Right atrium auricular region (tissue), 2 donors: Measurements from ENCODE around the gene SURF2. TPM values are rescaled to one million over a fixed set of nuclear protein-coding genes. Genes with fewer than 3 reads are reported as not detected.

Experiments used
- DNase-seq: peaks from one replicate; pipeline ENCODE4 v3.0.0-alpha.2; 2019; ENCODE audit warnings: low spot score
- H3K27ac ChIP-seq, 2 donors: fragments of 200-600 bp; sonication (generic); 1 replicate in 1 of 2; 2 replicates in 1 of 2; pipeline ENCODE4 v1.5.1; 2016 to 2019
- H3K27me3 ChIP-seq, 2 donors: fragments of 200-600 bp; sonication (generic); one replicate each; pipeline versions ENCODE4 v1.5.1 to v1.6.0; 2017 to 2019
- H3K36me3 ChIP-seq: fragments of 200-600 bp; sonication (generic); one replicate; pipeline ENCODE4 v1.5.1; 2016
- H3K4me1 ChIP-seq, 2 donors: fragments of 200-600 bp; sonication (generic); one replicate each; pipeline versions ENCODE4 v1.5.1 to v1.6.0; 2017 to 2019
- H3K4me3 ChIP-seq, 2 donors: fragments of 200-600 bp; sonication (generic); 1 replicate in 1 of 2; 2 replicates in 1 of 2; pipeline ENCODE4 v1.5.1; 2017 to 2019; ENCODE audit warnings: mild to moderate bottlenecking in 1 of 2, moderate library complexity in 1 of 2
- H3K9me3 ChIP-seq, 2 donors: fragments of 200-600 bp; sonication (generic); one replicate each; pipeline ENCODE4 v1.5.1; 2019
- total RNA-seq, 2 donors: library from RNA; depleted of rRNA; stranded (reverse); fragments of >200 nt; gene quantifications; one replicate each; pipeline ENCODE4 v1.1.0, GENCODE V29; 2016
- TF ChIP-seq, protein P1 (sequence below), 2 donors: fragments of 200-600 bp; sonication (generic); IDR thresholded peaks; one replicate each; pipeline ENCODE4 v1.5.1; 2019; ENCODE audit warnings: antibody characterized with exemption in 2 of 2

Gene SURF2
- total RNA-seq, 2 donors from 2014 or later = 18.1 to 45.9 TPM

DNA sequence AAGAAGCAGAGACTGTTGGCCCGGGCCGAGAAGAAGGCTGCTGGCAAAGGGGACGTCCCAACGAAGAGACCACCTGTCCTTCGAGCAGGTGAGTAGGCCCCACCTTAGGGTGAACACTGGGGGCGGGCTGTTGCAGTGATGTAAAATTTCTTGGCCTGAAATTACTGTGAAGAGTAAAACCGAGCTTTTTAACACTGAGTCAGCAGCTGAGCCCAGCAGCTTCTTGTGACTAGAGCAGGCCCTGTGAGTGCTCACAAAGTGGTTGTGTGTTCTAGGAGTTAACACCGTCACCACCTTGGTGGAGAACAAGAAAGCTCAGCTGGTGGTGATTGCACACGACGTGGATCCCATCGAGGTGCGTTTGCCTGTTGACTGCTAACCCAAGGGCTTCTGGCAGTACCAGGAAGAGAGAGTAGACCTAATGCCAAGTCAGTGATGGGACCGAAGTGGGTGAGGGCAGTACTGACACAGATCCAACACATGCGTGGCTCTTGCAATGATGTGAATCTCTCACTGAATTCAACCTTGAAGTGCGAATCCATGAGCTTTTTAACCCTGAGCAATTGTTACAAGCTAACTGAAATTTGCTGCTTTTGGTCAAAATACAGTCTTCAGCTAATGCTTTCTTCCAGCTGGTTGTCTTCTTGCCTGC is 6.3 kb upstream of the SURF2 start:
- H3K4me3 ChIP-seq = no peak overlapping the region
- no peak overlapping the region for H3K27ac ChIP-seq
- H3K27me3 ChIP-seq = no peaks in the 10 kb centered on the region
- TF ChIP-seq, protein P1, sequence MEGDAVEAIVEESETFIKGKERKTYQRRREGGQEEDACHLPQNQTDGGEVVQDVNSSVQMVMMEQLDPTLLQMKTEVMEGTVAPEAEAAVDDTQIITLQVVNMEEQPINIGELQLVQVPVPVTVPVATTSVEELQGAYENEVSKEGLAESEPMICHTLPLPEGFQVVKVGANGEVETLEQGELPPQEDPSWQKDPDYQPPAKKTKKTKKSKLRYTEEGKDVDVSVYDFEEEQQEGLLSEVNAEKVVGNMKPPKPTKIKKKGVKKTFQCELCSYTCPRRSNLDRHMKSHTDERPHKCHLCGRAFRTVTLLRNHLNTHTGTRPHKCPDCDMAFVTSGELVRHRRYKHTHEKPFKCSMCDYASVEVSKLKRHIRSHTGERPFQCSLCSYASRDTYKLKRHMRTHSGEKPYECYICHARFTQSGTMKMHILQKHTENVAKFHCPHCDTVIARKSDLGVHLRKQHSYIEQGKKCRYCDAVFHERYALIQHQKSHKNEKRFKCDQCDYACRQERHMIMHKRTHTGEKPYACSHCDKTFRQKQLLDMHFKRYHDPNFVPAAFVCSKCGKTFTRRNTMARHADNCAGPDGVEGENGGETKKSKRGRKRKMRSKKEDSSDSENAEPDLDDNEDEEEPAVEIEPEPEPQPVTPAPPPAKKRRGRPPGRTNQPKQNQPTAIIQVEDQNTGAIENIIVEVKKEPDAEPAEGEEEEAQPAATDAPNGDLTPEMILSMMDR (IDR thresholded peaks at IDR 0.05) = no peak
- H3K9me3 ChIP-seq = no peaks in the 10 kb centered on the region
- H3K36me3 ChIP-seq = peaks cover 45% of the 10 kb centered on the region
- H3K4me1 ChIP-seq = peaks cover 0 to 32% of the 10 kb centered on the region in 2 donors
- DNase-seq = no peak

DNA sequence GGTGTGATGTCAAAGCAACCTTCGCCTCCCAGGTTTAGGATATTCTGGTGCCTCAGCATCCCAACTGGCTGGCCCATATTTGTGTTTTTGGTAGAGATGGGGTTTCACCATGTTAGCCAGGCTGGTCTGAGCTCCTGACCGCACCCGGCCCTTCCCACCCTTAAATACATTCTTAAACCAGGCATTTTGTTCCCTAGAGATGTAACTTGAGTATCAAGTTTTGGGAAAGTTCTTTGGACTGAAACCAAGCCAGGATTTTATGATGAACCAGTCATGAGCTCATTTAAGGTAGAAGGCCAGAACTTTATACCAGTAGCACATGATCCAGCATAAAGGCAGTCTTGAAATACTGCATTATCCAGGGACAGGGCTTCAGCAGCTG is 4.8 kb upstream of the SURF2 start:
- no peak overlapping the region for H3K27ac ChIP-seq
- H3K9me3 ChIP-seq = no peaks in the 10 kb centered on the region
- no peak overlapping the region for H3K4me3 ChIP-seq
- peaks cover 0 to 35% of the 10 kb centered on the region in 2 donors for H3K4me1 ChIP-seq
- TF ChIP-seq, protein P1 (IDR thresholded peaks at IDR 0.05) = no peak
- peaks cover 44% of the 10 kb centered on the region for H3K36me3 ChIP-seq
- no peaks in the 10 kb centered on the region for H3K27me3 ChIP-seq
- DNase-seq = no peak

DNA sequence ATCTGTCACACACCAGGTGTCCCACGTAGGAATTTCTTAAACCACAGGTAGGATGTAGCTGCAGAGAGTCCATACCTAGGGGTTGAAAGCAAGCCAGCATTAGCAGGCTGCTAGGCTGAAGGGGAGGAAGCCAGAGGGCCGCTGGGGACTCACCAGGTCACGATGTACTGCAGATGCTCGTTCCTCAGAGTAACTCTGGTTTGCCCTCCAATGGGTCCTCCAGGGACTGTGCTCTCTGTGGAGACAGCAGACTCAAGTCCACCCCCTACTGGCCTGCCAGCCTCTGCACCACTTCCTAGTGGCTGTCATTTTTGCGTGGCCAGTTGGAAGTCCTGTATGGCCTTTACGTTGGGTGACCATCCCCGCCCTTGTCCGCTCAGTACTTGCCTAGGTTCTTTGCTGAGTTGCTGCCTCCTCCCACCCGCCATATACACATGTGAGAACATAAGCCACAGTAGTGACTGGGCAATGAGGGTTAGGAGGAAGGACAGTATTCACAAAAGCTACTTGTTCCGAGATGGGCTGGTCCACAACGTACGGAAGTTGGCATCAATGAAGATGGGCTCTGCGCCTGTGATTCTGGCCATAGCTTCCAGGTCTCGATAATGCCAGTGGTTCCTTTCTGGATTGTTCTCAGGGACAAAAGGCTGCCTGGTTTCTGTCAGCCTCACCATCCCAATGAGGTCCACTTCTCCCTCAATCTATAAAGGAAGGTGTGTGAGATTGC is 4.3 kb upstream of the SURF2 start:
- no peaks in the 10 kb centered on the region for H3K9me3 ChIP-seq
- no peak overlapping the region for H3K27ac ChIP-seq
- DNase-seq = no peak
- H3K4me3 ChIP-seq = no peak overlapping the region
- TF ChIP-seq, protein P1 (IDR thresholded peaks at IDR 0.05) = peak; percentile 17 to 31
- peaks cover 0 to 34% of the 10 kb centered on the region in 2 donors for H3K4me1 ChIP-seq
- no peaks in the 10 kb centered on the region for H3K27me3 ChIP-seq
- peaks cover 44% of the 10 kb centered on the region for H3K36me3 ChIP-seq

DNA sequence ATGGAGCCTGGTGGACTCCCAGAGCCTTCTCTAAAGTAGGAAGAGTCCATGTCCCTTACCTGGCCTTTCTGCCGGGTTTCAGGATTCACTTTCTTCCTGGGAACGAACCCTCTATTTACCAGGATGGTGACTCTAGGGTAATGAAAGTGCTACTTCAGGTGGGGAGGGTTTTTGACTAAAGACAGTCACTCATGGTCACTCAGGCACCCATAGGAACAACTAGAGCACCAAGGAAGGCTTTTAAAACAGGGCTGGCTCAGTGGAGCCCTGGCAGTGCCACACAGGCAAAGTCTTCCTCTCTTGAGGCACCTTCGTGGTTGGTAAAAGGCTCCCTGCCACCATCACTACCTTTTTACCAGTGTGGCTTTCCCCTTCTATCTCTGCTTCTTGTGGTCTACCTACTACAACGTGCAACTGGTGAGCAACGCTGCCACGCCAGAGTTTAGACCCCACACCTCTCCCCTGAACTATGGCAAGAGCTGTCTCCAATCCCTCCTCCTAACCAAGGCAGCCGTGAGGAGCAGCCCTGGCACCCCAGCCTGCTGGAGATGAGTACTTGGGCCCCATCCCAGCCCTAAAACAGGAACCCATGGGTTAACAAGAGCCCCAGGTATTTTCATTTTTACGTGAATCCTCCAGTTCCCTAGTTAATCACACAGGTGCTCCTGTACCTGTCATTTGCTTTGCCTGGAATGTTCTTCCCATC is 3.6 kb upstream of the SURF2 start:
- peaks cover 0 to 36% of the 10 kb centered on the region in 2 donors for H3K4me1 ChIP-seq
- H3K9me3 ChIP-seq = no peaks in the 10 kb centered on the region
- TF ChIP-seq, protein P1 (IDR thresholded peaks at IDR 0.05) = no peak
- DNase-seq = no peak
- H3K4me3 ChIP-seq = no peak overlapping the region
- no peaks in the 10 kb centered on the region for H3K27me3 ChIP-seq
- H3K27ac ChIP-seq = no peak overlapping the region
- peaks cover 44% of the 10 kb centered on the region for H3K36me3 ChIP-seq

DNA sequence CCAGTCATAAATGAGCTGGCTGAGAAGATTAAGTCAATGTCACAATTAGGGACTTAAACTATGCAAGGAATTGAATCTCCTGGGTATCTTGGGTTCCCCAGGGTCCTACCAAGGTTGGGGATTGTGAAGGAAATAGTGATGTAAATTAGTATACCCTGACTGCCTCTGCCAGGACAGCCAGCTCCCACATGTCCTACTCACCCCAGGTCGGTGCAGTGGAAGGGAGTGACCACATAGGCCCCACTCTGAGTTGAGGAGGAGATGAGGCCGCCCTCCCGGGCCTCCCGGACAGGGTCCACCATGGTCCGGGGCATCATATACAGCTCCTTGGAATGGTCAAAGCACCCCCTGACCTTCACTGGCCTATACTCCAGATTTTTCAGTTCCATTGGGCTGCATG is 2.8 kb upstream of the SURF2 start:
- TF ChIP-seq, protein P1 (IDR thresholded peaks at IDR 0.05) = no peak
- H3K4me1 ChIP-seq = peaks cover 0 to 38% of the 10 kb centered on the region in 2 donors

More for the DNA sequence above, 2.8 kb upstream of the SURF2 start:
- Histone ChIP-seq H3K9me3 (no peaks in the 10 kb centered on the region), H3K4me3 (no peak overlapping the region), H3K27ac (no peak overlapping the region), H3K27me3 (no peaks in the 10 kb centered on the region), H3K36me3 (peaks cover 44% of the 10 kb centered on the region)
- DNase-seq = no peak
